A549 (cell line): ENCODE data around the gene CLPSL1.

Experiments
- BHLHE40 ChIP-seq: IDR thresholded peaks from 2 replicates; pipeline ENCODE4 v1.6.1; 2012; ENCODE audit warnings: low read depth, low read length, inconsistent platforms
- CBX8 ChIP-seq: fragments of 200-600 bp; sonication (generic); IDR thresholded peaks from 2 replicates; pipeline ENCODE4 v1.6.1; 2016
- CEBPB ChIP-seq, 2 experiments: fragments of >200 bp in 1 of 2; sonication (Bioruptor Twin) in 1 of 2; formaldehyde crosslinking in 1 of 2; IDR thresholded peaks; 2 replicates each; pipeline ENCODE4 v1.6.1; 2012 to 2016
- CHD2 ChIP-seq: fragments of 150-350 bp; IDR thresholded peaks from 2 replicates; pipeline ENCODE4 v1.6.1; 2014; ENCODE audit warnings: low read length; ENCODE audit not compliant: partially characterized antibody
- CTCF ChIP-seq: fragments of >200 bp; sonication (Bioruptor Twin); formaldehyde crosslinking; IDR thresholded peaks from 3 replicates; pipeline ENCODE4 v1.5.1; 2016
- ESRRA ChIP-seq: fragments of 150-350 bp; IDR thresholded peaks from 2 replicates; pipeline ENCODE4 v1.6.1; 2014; ENCODE audit warnings: mild to moderate bottlenecking, low read length, borderline replicate concordance
- HMGXB4 ChIP-seq: fragments of 250-450 bp; sonication (Bioruptor Pico); IDR thresholded peaks from 2 replicates; pipeline ENCODE4 v1.5.0; 2021; ENCODE audit warnings: mild to moderate bottlenecking, moderate library complexity, borderline replicate concordance
- JUN ChIP-seq, 2 experiments: fragments of >200 bp; sonication (Bioruptor Twin); formaldehyde crosslinking; IDR thresholded peaks; 2 replicates in 1 of 2; 3 replicates in 1 of 2; pipeline ENCODE4 v1.6.1; 2016 to 2017
- MAX ChIP-seq: IDR thresholded peaks from 2 replicates; pipeline ENCODE4 v1.6.1; 2012
- MYC ChIP-seq: IDR thresholded peaks from 2 replicates; pipeline ENCODE4 v1.6.1; 2012; ENCODE audit warnings: mild to moderate bottlenecking, inconsistent platforms, low read length, improper control_type of control experiment, borderline replicate concordance
- NR3C1 ChIP-seq: fragments of >200 bp; sonication (Bioruptor Twin); formaldehyde crosslinking; IDR thresholded peaks from 3 replicates; pipeline ENCODE4 v1.6.1; 2017
- POLR2A ChIP-seq: IDR thresholded peaks from 2 replicates; pipeline ENCODE4 v1.6.1; 2012; ENCODE audit warnings: mild to moderate bottlenecking, low read length
- SMC3 ChIP-seq: fragments of >200 bp; sonication (Bioruptor Twin); formaldehyde crosslinking; IDR thresholded peaks from 3 replicates; pipeline ENCODE4 v1.6.1; 2018; ENCODE audit warnings: inconsistent platforms

GRCh38 chr6:35739645-35740524, 40.9 kb upstream of the CLPSL1 start:
- no peak for TF ChIP-seq CHD2
- TF ChIP-seq ESRRA, result no peak
- no peak for TF ChIP-seq MYC
- TF ChIP-seq CTCF, result no peak
- no peak for TF ChIP-seq JUN (IDR thresholded peaks at IDR 0.05)
- TF ChIP-seq HMGXB4 (CRISPR knock-in tag), result no peak
- no peak for TF ChIP-seq NR3C1
- no peak for TF ChIP-seq CEBPB (IDR thresholded peaks at IDR 0.05)
- TF ChIP-seq POLR2A, result no peak
- no peak for TF ChIP-seq BHLHE40
- TF ChIP-seq SMC3, result no peak
- no peak for TF ChIP-seq CBX8
- no peak for TF ChIP-seq MAX
